GM21825 (cell line): ENCODE measurements around the gene GLRX.

Source experiments
- ATAC-seq: cut with Tn5 transposase; IDR thresholded peaks from one replicate; pipeline ENCODE4 v1.9.1; 2021; ENCODE audit warnings: mild to moderate bottlenecking, moderate library complexity; ENCODE audit not compliant: unreplicated experiment

Gene GLRX

DNA sequence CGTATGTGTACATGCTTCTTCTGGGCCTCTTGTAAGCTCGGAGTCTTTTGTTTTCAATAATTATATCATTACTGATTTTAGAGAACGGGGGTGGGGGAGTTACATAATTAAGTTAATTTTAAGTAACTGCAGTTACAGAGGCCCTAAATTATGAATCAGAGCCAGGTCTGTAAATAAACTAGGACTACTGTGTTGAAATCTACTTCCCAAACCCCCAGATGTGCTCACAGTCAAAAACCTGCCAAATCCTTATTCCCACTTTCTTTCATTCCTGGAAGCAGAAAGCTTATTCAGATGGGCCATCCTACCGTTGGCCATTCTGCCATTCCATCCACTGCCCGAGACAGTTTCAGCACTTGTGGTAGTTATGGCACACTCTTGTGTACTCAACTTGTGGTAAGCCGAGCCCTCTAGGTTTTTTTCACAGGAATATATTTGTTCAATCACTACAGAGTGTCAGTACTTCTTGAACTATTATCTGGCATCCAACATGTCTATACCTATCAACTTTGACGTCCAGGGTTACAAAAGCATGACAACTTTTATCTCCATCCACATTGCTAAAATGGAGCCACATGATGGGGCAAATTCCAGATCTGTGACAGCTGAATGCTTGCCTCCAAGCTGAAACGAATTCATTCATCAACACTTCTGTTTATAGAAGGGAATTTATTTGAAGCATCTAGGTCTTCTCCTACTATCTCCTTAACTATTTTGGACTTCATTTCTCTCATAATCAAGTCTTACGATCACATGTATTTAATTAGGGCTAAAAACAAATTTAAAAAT is 37.8 kb downstream of the GLRX start:
- ATAC-seq = no peak

DNA sequence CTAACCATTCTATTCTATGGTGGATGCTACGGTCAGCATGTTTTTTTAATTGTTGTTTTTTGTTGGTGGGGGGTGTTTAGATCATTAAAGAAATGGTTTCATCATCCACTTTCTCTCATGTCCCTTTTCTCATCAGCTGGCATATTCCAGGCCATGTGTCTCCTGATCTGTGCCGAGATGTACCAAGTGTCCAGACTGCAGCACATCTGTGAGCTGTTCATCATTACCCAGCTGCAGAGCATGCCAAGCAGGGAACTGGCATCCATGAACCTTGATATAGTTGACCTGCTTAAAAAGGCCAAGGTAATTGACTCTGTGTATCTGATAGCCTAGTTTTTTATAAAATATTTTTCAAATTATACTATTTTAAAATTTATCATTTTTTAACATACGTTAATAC is 38.9 kb downstream of the GLRX start:
- ATAC-seq = no peak

DNA sequence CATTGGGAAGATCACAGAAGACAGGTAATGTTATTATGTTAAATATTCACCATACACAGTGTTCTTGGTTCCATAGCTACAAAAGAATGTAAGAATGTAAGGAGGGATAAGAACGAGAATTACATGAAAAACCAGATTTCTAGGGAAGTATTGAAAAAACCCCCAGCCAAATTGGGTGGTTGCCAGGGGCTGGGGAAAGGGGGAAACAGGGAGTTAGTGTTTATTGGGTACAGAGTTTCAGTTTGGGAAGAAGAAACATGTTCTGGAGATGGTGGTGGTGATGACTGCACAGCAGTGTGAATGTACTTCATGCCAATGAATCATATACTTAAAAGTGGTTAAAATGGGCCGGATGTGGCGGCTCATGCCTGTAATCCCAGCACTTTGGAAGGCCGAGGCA is 40.3 kb downstream of the GLRX start:
- no peak for ATAC-seq

DNA sequence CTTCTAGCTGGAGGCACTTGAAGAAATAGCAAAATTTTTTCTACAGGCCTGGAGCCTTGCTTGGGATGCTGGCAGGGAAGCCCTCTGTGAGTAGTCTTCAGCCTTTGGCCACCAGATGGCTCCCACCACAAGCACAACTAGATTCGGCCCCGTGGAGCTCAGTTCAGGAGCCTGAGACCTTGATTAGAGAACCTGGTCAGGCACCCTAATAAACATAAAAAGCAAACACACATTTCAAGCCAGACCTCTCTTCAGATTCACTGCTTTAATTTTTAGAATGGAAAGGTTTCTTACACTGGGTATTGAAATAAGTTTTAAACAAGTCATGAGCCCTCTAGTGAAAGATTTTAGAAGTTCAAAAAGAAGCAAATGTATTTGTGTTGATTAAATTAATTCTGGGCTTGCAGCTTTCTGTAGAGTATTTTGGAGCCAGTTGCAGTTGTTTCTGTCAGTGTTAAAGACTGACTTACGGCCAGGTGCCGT is 41.4 kb downstream of the GLRX start:
- peak; percentile 94 for ATAC-seq

DNA sequence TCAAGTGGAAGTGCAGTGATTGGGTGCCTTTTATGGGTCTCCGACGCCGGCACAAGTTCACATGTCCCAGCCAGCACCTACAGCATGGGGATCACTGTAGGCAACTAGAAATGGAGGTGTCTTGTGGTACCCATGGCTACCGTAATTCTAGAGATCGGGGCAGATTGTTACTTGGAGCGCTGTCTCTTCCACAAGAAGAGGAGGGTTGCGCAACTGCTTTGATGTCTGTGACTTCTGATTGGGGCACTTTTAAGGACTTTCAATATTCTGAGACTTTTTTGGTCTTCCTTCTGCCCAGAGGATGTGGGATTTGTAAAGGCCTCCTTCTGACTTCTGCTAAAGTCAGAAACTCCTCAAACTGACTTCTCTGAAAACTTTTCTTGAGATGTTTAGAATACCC is 41.9 kb downstream of the GLRX start:
- ATAC-seq = no peak

DNA sequence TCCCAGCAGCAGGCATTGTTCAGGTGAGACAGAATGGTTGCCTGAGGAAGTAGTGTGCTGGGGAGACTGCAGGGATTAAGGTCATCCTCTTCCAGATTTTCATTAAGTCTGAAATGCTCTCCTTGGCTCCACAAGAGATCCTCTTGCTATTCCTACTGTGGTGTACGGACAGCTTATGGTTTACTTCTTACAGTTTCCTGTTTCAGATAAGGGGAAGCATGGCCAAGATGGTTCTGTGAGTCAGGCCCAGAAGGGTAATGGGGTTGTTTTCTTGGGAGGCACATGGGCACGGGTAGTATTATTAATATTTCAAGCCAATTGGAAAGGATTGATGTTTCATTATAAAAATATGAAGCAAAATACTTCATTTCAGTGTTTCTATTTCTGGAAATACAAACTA is 42.9 kb downstream of the GLRX start:
- ATAC-seq = no peak

DNA sequence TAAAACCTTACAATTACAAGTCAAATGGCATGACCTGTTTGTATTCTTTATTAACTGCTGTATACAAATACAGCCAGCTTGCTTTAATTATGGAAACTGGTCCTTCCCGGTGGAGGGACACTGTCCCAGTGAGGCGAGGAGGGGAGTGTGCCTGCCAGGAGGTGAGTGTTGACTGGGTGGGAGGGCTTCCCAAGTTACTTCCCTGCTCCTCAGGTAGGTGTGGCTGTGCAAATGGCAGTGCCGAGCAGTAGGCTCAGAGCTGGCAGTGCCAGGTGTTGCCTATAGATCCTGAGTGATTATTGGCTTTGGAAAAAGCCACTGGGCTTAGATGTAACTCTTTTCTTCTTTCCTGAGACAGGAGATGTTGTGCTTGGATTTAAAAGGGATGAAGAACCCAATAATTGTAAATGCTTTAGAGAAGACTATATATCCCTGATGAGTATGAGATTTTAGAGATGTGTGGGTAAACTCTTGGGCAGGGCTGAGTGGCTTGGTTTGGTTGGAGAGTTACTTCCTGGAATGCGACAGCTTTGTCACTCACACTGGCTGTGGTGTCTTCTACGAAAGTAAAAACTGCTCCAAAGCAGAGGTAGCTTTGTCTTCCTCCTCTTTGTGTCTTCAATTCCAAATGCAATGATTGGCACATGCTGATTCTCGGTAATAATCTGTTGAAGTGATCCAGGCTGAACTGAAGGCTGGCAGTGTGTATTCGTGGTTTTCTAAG is 43.7 kb downstream of the GLRX start:
- no peak for ATAC-seq

DNA sequence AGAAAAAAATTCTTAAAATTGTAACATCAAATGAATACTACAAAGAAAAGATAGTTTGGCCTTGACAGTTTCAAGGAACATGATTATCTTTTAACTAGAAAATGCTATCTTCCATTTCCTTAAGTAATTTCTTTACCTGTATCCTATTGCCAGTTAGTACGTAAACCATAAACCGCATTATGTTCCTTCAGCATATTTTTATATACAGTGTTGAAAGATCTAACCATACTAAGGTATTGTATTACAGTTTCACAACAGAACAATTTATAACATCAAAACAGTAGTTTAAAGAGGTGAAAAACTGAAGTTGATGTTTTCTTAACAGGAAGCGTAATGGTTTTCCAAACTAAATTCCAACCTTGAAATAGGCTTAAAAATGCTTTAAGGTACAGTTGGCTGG is 45.1 kb downstream of the GLRX start:
- no peak for ATAC-seq

DNA sequence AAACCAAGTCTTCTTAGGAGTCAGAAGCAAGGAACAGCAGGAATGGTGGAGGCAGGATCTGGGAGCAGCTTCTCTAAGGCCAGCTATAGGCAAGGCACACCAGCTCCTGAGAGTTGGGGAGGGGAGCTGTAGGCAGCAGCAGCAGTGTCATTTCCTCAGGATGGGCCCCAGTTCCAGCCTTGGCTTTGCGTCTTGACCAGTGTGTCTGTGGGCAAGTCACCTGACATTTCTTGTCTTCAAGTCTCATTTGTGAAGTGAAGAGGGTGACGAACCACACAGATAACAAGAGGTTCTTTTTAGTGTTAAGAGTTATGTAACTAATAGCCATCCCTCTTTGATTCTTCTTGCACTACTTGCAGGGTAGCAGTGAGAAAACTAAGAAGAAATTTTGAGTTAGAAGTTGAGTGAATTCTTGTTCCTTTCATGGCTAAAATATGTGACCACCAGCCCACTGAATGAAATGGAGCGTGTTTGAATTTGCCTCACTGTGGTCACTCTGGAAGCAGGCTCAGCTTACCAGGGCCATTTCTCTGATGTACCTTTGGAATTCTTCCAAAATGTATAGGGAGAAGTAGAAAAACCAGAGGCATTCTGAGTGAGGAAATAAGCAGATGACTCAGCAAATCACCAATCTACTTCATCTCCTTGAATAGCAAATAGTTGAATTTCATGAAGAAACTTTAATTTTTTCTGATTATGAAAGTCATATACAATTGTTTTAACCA is 49.0 kb downstream of the GLRX start:
- no peak for ATAC-seq

DNA sequence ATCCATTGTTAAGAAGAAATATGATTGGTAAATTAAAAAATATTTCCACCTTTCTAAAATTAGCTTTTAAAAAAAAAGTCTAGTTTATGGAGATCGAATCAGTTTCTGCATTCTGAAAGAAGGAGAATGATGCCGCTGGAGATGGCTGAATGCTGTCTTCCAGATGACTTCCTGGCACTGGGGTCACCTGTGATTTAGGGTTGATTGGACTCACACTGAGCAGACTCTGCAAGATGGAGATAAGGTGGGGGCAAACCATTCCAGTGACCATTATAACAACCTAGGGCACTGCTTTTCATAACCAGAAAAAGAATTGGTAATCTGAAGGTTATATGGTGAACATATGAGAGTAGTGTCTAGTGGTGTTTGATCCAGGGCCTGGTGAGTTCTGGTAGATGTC is 50.6 kb downstream of the GLRX start:
- ATAC-seq = no peak

DNA sequence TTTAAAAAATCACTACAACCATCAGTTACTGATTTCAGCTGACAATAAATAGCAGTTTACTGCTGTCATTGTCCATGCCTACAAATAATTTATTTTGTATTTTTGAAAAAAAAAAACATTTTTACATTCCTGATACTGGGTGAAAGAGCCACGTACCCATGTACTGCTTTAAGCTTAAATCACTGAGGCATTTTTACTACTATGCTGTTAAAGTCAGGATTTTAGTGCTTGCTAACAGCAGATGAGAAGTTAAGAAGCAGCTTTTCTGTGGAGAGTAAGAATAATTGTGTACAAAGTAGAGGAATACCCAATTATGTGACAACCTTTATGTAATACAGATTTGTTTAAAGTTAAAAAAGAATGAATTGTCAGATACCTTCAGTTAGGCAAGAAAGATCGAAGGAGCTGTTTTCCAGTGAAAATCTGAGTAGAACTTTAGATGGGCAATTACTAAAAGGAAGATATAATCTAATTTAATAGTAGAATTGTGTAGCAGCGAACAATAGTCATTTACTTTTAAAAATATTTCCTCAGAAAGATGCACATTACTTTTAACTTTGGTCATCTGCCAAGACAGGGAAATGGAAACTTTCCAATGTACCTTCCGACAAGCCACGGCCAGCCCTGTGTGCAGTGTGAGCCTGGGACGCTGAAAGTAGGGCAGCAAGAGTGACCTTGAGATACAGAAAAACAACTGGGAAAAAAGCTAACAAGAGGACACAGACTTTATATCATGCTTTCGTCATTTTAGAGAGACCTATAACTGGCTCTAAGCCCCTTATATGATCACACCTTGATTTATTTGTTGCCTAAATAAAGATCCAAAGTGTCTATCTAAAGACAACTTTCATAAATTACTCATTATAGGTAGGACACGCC is 51.5 kb downstream of the GLRX start:
- ATAC-seq = no peak

DNA sequence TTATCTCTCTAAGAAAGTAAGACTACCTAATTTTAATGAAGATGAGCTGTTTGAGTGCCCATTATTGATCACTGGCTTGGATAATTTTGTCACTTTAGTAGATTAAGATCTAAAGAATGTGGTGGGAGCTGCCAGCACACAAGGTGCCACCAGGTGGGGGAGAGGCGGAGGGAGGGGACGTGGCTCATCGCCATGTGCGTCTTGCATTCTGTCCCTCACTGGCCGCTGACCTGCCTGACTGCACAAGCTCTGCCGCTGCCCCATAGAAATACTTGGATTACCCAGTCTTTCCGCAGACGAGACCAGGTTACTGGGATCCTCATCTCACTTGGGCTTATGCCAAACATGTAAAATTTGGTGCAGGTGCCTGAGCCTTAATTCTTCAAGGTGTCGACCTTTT is 53.8 kb downstream of the GLRX start:
- no peak for ATAC-seq

DNA sequence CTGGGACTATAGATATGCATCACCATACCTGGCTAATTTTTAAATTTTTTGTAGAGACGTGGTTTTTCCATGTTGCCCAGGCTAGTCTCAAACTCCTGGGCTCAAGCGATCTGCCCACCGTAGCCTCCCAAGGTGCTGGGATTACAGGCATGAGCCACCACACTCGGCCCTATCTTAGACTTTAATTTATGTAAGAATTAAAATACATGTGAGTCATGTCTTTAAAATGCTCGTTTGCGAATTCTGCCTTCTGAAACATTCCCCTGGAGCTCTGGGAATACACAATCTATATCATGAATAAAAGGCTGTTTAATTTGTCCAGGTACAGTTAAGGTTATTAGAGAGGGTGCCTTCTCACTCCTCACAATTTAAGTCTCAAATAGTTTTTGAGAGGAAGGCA is 58.6 kb downstream of the GLRX start:
- ATAC-seq = no peak
